Epithelial cell of proximal tubule (primary cell): ENCODE results near the gene SLC27A6. TPM values are rescaled to one million over a fixed set of nuclear protein-coding genes. Genes with fewer than 3 reads are reported as not detected.

Experiments used
- DNase-seq: peaks from one replicate; pipeline ENCODE4 v3.0.0-alpha.2; 2011; ENCODE audit warnings: low read depth
- H3K4me3 ChIP-seq: 2 replicates; pipeline ENCODE4 v1.5.1; 2011; ENCODE audit warnings: low read depth, mild to moderate bottlenecking, low read length
- total RNA-seq: library from RNA; depleted of rRNA; stranded (reverse); fragments of >200 nt; gene quantifications from 2 replicates; pipeline ENCODE4 v1.2.3, GENCODE V29; 2015
- TF ChIP-seq, protein P1 (sequence below): conservative IDR thresholded peaks from 2 replicates; pipeline ENCODE4 v1.5.1; 2012; ENCODE audit warnings: low read depth, mild to moderate bottlenecking, low read length

SLC27A6 gene
- total RNA-seq, 1 donor from 2014 or later = not detected

DNA sequence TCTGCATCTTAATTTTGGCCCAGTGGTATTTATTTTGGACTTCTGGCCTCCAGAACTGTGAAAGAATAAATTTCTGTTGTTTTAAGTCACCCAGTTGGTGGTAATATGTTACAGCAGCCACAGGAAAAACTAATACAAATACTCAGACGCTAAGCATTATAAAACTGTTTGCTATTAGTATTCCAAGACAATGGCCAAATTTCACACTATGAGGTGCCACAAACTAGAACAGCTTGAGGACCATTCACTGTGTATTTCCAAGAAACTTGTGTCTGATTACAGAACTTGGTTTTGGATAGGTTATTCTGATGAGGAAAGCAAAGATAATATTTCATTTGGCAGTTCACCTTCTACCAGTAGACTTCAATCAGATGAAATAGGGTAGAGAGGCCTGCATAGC is 113.0 kb downstream of the SLC27A6 start:
- TF ChIP-seq, protein P1, sequence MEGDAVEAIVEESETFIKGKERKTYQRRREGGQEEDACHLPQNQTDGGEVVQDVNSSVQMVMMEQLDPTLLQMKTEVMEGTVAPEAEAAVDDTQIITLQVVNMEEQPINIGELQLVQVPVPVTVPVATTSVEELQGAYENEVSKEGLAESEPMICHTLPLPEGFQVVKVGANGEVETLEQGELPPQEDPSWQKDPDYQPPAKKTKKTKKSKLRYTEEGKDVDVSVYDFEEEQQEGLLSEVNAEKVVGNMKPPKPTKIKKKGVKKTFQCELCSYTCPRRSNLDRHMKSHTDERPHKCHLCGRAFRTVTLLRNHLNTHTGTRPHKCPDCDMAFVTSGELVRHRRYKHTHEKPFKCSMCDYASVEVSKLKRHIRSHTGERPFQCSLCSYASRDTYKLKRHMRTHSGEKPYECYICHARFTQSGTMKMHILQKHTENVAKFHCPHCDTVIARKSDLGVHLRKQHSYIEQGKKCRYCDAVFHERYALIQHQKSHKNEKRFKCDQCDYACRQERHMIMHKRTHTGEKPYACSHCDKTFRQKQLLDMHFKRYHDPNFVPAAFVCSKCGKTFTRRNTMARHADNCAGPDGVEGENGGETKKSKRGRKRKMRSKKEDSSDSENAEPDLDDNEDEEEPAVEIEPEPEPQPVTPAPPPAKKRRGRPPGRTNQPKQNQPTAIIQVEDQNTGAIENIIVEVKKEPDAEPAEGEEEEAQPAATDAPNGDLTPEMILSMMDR = no peak
- DNase-seq = no peak
- no peak overlapping the region for H3K4me3 ChIP-seq

DNA sequence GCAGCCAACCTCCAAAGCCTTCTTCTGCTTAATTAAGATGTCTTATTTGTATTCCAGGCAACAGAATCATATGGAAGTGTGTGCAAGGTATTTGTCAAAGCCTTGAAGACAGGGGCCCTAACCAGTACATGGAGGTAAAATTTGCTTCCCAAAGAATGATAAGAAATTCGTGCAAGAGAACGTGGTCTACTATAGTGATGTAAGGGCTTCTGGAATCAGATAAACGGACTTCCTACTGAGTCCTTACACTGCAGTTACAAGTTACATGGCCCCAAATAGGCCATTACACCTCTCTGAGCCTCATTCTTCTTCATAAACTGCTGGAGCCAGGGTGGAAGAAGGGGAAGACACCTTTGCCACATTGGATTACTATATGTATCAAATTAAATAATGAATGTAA is 113.4 kb downstream of the SLC27A6 start:
- H3K4me3 ChIP-seq = no peak overlapping the region
- no peak for DNase-seq
- TF ChIP-seq, protein P1 = no peak

DNA sequence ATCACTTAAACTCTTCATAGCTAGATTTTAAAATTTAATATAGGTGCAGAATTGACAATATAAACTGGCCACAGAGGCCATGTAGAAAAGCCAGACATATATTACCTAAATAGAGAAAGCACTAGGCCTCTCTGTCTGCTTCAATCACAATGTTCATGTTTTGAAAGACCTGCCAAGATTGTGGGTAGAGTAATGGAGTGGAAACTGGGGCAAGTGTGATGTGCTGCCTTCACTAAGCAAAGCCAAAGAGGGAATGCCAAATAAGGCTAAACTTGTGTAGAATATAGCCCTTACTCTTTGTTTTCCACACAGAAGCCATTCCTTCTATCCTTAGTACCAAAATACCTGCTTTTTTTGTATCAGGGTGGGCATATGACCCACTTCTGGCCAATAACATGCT is 114.2 kb downstream of the SLC27A6 start:
- no peak overlapping the region for H3K4me3 ChIP-seq
- no peak for DNase-seq
- TF ChIP-seq, protein P1 = no peak

DNA sequence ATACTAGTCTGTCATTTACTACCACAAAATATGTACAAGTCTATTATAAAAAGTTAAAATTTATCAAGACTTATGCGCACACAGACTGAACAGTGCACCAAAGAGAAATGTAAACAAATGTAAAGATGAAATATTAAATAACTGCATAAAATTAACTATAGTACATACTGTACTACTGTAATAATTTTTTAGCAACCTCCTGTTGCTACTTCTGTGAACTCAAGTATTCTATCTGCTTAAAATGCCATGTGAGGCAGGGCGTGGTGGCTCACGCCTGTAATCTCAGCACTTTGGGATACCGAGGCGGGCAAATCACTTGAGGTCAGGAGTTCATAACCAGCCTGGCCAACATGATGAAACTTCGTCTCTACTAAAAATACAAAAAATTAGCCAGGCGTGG is 115.5 kb downstream of the SLC27A6 start:
- H3K4me3 ChIP-seq = no peak overlapping the region
- TF ChIP-seq, protein P1 = no peak
- DNase-seq = no peak

DNA sequence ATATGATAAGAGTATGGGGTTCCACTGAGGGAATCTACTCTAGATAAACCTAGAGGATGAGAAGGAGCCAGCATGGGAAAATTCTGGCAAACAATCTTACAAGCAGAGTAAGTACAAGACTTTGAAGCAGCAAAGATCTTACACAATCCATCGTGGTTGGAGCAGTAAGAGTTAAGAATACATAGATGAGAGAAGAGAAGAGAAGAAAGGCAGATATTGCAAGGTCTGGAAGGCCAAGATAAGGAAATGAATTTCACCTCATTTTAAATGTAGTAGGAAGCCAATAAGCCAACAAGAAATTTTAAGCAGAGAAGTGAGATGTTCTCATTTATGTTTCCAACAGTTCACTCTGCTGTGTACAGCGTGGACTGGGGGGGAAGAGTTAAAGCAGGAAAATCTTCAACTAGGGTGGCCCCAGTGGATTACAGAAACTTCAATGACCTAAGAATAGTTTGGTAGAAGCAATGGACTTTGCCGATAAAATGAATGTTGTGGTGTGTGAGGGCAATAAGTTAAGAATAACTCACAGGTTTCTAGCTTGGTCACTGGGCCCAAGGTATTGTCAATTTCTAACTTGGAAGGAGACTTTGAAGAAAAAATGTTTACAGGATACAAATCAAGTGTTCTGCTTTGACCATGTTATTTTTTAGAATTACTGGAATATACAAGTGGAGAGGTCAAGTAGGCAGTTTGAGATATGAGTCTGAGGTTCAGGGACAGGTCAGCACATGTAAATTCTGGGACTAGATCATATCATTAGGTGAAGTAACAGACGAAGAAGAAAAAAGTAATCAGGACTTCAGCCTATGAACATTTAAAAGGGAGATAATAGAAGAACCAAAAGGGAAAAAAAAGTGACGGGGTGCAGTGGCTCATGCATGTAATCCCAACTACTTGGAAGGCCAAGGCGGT is 117.2 kb downstream of the SLC27A6 start:
- TF ChIP-seq, protein P1 = no peak
- no peak for DNase-seq
- no peak overlapping the region for H3K4me3 ChIP-seq

Other genes starting within 250 kb of the SLC27A6 start
- gene ISOC1, start 129.3 kb downstream of the SLC27A6 start, total RNA-seq = 31.0 and 39.4 TPM in 2 replicates